PC-3 (cell line): Measurements from ENCODE around the gene CD8A. TPM values are rescaled to one million over a fixed set of nuclear protein-coding genes. Genes with fewer than 3 reads are reported as not detected.
A peak's percentile ranks its signal among the peaks of the same experiment; 100 is the strongest.

Experiments
- ATAC-seq: fragments of 200-7000 bp; cut with Tn5 transposase; 2 replicates; pipeline ENCODE4 v1.9.1; 2020; ENCODE audit warnings: mild to moderate bottlenecking, moderate library complexity
- BruUV-seq: library from RNA; stranded (reverse); fragments of 400-500 nt; replicated peaks from 2 replicates; lab custom pipeline; 2021; lab: Mats Ljungman, UMichigan
- CTCF ChIA-PET: fragments of 300-600 bp; sonication (Branson Sonifier 250); formaldehyde crosslinking; loops from one replicate; lab custom pipeline; 2022; ENCODE audit warnings: antibody characterized with exemption; lab: Charles Lee
- POLR2A ChIA-PET: fragments of 300-600 bp; sonication (Branson Sonifier 250); formaldehyde crosslinking; loops from one replicate; lab custom pipeline; 2022; ENCODE audit warnings: antibody characterized with exemption; ENCODE audit not compliant: unreplicated experiment; lab: Charles Lee
- DNase-seq: peaks from one replicate; pipeline ENCODE4 v3.0.0-alpha.2; 2015
- H2AFZ ChIP-seq: fragments of 300-600 bp; sonication (generic); 2 replicates; pipeline ENCODE4 v1.6.0; 2016; ENCODE audit warnings: antibody characterized with exemption, low read length
- H3F3A ChIP-seq: fragments of 300-600 bp; sonication (generic); one replicate; pipeline ENCODE4 v1.6.0; 2017; ENCODE audit warnings: antibody characterized with exemption, low read length, control low read depth, mild to moderate bottlenecking; ENCODE audit not compliant: unreplicated experiment
- H3K27ac ChIP-seq: fragments of 300-600 bp; sonication (generic); 2 replicates; pipeline ENCODE4 v1.5.1; 2016; ENCODE audit warnings: mild to moderate bottlenecking, low read length
- H3K27me3 ChIP-seq: fragments of 300-600 bp; sonication (generic); 2 replicates; pipeline ENCODE4 v1.6.1; 2016; ENCODE audit warnings: low read length, mixed read lengths
- H3K36me3 ChIP-seq: fragments of 300-600 bp; sonication (generic); 2 replicates; pipeline ENCODE4 v1.6.1; 2016; ENCODE audit warnings: low read depth, mixed run types, low read length, mixed read lengths
- H3K4me1 ChIP-seq: fragments of 300-600 bp; sonication (generic); 2 replicates; pipeline ENCODE4 v1.5.1; 2016; ENCODE audit warnings: low read length; ENCODE audit not compliant: insufficient read depth
- H3K4me2 ChIP-seq: fragments of 300-600 bp; sonication (generic); 2 replicates; pipeline ENCODE4 v1.6.0; 2016; ENCODE audit warnings: low read length
- H3K4me3 ChIP-seq: fragments of 300-600 bp; sonication (generic); 2 replicates; pipeline ENCODE4 v1.5.1; 2016; ENCODE audit warnings: mild to moderate bottlenecking, low read length, mixed read lengths
- H3K79me2 ChIP-seq: fragments of 300-600 bp; sonication (generic); 2 replicates; pipeline ENCODE4 v1.6.1; 2017; ENCODE audit warnings: low read length, mixed read lengths
- H3K9ac ChIP-seq: fragments of 300-600 bp; sonication (generic); 2 replicates; pipeline ENCODE4 v1.6.0; 2016; ENCODE audit warnings: mild to moderate bottlenecking, low read length
- H3K9me2 ChIP-seq: fragments of 300-600 bp; sonication (generic); replicated peaks from 2 replicates; pipeline ENCODE4 v1.6.1; 2016; ENCODE audit warnings: mixed run types, low read length, mixed read lengths
- H3K9me3 ChIP-seq: fragments of 300-600 bp; sonication (generic); 2 replicates; pipeline ENCODE4 v1.6.1; 2016; ENCODE audit warnings: low read length, mixed read lengths
- H4K20me1 ChIP-seq: fragments of 300-600 bp; sonication (generic); 2 replicates; pipeline ENCODE4 v1.6.1; 2016; ENCODE audit warnings: low read length, mixed read lengths
- EZH2 ChIP-seq: fragments of 300-600 bp; sonication (generic); IDR thresholded peaks from one replicate; pipeline ENCODE4 v1.6.1; 2017; ENCODE audit warnings: antibody characterized with exemption, mild to moderate bottlenecking, low read length; ENCODE audit not compliant: unreplicated experiment
- EZH2phosphoT487 ChIP-seq: fragments of 300-600 bp; sonication (generic); IDR thresholded peaks from 2 replicates; pipeline ENCODE4 v1.6.1; 2018; ENCODE audit warnings: mild to moderate bottlenecking, antibody characterized with exemption, low read length, borderline replicate concordance
- intact Hi-C: fragments of 100-400 bp; cut with micrococcal nuclease; formaldehyde crosslinking; loops from 2 replicates; pipeline ENCODE4 v1.9.0; 2023
- total RNA-seq: library from RNA; depleted of rRNA; stranded (reverse); fragments of >200 nt; gene quantifications from 2 replicates; pipeline ENCODE4 v1.2.3, GENCODE V29; 2014
- TF ChIP-seq, protein P1 (sequence below): fragments of 300-600 bp; sonication (generic); conservative IDR thresholded peaks from 2 replicates; pipeline ENCODE4 v1.5.1; 2017; ENCODE audit warnings: antibody characterized with exemption, low read depth, mild to moderate bottlenecking, low read length

Gene CD8A
- total RNA-seq, 1 experiment from 2014 or later, result 0.18 TPM

- TF ChIP-seq, protein P1, sequence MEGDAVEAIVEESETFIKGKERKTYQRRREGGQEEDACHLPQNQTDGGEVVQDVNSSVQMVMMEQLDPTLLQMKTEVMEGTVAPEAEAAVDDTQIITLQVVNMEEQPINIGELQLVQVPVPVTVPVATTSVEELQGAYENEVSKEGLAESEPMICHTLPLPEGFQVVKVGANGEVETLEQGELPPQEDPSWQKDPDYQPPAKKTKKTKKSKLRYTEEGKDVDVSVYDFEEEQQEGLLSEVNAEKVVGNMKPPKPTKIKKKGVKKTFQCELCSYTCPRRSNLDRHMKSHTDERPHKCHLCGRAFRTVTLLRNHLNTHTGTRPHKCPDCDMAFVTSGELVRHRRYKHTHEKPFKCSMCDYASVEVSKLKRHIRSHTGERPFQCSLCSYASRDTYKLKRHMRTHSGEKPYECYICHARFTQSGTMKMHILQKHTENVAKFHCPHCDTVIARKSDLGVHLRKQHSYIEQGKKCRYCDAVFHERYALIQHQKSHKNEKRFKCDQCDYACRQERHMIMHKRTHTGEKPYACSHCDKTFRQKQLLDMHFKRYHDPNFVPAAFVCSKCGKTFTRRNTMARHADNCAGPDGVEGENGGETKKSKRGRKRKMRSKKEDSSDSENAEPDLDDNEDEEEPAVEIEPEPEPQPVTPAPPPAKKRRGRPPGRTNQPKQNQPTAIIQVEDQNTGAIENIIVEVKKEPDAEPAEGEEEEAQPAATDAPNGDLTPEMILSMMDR, result peak; percentile 75
- TF ChIP-seq EZH2phosphoT487, result no peak
- Histone ChIP-seq H3F3A (no peaks in the 10 kb centered on the region), H4K20me1 (no peaks in the 10 kb centered on the region), H3K79me2 (no peaks in the 10 kb centered on the region), H3K27me3 (no peaks in the 10 kb centered on the region), H3K9ac (no peak overlapping the region), H3K4me1 (no peaks in the 10 kb centered on the region), H3K36me3 (peaks cover 12% of the 10 kb centered on the region), H3K4me2 (no peak overlapping the region), H3K9me3 (no peaks in the 10 kb centered on the region), H3K27ac (no peak overlapping the region), H3K4me3 (no peak overlapping the region), H2AFZ (no peak overlapping the region), H3K9me2 (no peaks in the 10 kb centered on the region)
- ATAC-seq (peak; percentile 78), DNase-seq (peak; percentile 70)
- POLR2A ChIA-PET, result no interaction called here
- CTCF ChIA-PET, result interaction anchor here (0.6 kb wide), 1 partner anchor 11 kb away, joined by 4 read pairs; no protein-coding TSS in a partner anchor
- intact Hi-C loops, result loop anchor here (1.0 to 5.0 kb wide), 3 partner anchors 44 to 246 kb away; no protein-coding TSS in a partner anchor
- no TSS peak for BruUV-seq
Measured at GRCh38 chr2:86764661-86765309, 25.9 kb downstream of the CD8A start.

GRCh38 chr2:86760371-86760770 is 30.3 kb downstream of the CD8A start:
- intact Hi-C loops, result loop anchor here (5.0 kb wide), 1 partner anchor 58 kb away; no protein-coding TSS in a partner anchor

DNA sequence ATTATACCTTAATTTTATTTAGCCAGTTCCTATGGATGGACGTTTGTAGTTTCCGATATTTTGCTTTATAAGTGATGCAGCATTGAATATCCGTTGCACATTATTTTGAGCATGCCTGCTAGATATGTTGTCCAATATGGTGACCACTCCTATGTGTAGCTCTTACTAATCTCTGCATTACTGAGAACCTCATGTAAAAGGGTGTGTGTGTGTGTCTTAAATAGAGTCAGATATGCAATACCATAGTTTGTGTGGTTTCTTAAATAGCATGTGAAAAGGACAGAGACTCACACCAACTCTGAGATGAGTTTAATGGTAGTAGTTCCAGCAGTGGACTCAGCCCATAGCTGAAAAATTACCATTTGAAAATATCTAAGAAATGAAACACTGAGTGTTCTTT is 32.3 kb downstream of the CD8A start:
- CTCF ChIA-PET, result no interaction called here

More at GRCh38 chr2:86760371-86760770, 30.3 kb downstream of the CD8A start:
- no peaks in the 10 kb centered on the region for H3K27me3 ChIP-seq
- H4K20me1 ChIP-seq, result no peaks in the 10 kb centered on the region
- no peaks in the 10 kb centered on the region for H3K9me3 ChIP-seq
- CTCF ChIA-PET, result no interaction called here
- H3K36me3 ChIP-seq, result peaks cover 4% of the 10 kb centered on the region; the same call in 1 of the 2 replicates
- no peak overlapping the region for H3K4me3 ChIP-seq
- H3K79me2 ChIP-seq, result no peaks in the 10 kb centered on the region
- BruUV-seq, result no TSS peak
- no peaks in the 10 kb centered on the region for H3K9me2 ChIP-seq
- no peak for ATAC-seq
- no peak overlapping the region for H3K4me2 ChIP-seq
- DNase-seq, result no peak
- H3K27ac ChIP-seq, result no peak overlapping the region
- H3K4me1 ChIP-seq, result no peaks in the 10 kb centered on the region
- H2AFZ ChIP-seq, result no peak overlapping the region
- POLR2A ChIA-PET, result no interaction called here
- no peak overlapping the region for H3K9ac ChIP-seq
- TF ChIP-seq, protein P1, result no peak
- TF ChIP-seq EZH2 (no peak), EZH2phosphoT487 (no peak)
- H3F3A ChIP-seq, result no peaks in the 10 kb centered on the region

More for the DNA sequence above, 32.3 kb downstream of the CD8A start:
- H2AFZ ChIP-seq, result no peak overlapping the region
- no peaks in the 10 kb centered on the region for H3K4me1 ChIP-seq
- H3K9me3 ChIP-seq, result no peaks in the 10 kb centered on the region
- intact Hi-C loops, result no loop called here
- no peak overlapping the region for H3K4me2 ChIP-seq
- no TSS peak for BruUV-seq
- POLR2A ChIA-PET, result interaction anchor here (0.6 kb wide), 1 partner anchor 83 kb away, joined by 3 read pairs; no protein-coding TSS in a partner anchor
- H3K4me3 ChIP-seq, result no peak overlapping the region
- H3F3A ChIP-seq, result no peaks in the 10 kb centered on the region
- no peaks in the 10 kb centered on the region for H3K9me2 ChIP-seq
- peaks cover 10% of the 10 kb centered on the region; the same call in 1 of the 2 replicates for H3K36me3 ChIP-seq
- H3K9ac ChIP-seq, result no peak overlapping the region
- H3K27ac ChIP-seq, result no peak overlapping the region
- TF ChIP-seq EZH2, result no peak
- TF ChIP-seq EZH2phosphoT487, result no peak
- TF ChIP-seq, protein P1, result no peak
- no peaks in the 10 kb centered on the region for H3K27me3 ChIP-seq
- H4K20me1 ChIP-seq, result no peaks in the 10 kb centered on the region
- H3K79me2 ChIP-seq, result no peaks in the 10 kb centered on the region
- DNase-seq, result no peak
- no peak for ATAC-seq
